Uterus (tissue), 2 donors: ENCODE measurements around the gene PAQR8.

Experiments
- POLR2A ChIP-seq, 2 donors: fragments of 450-650 bp; IDR thresholded peaks; one replicate each; pipeline ENCODE4 v1.6.1; 2016; ENCODE audit warnings: antibody characterized with exemption in 2 of 2, mild to moderate bottlenecking in 1 of 2, moderate library complexity in 1 of 2
- TF ChIP-seq, protein P1 (sequence below), 4 experiments: fragments of 200-600 bp in 2 of 4; fragments of 450-650 bp in 2 of 4; sonication (generic) in 2 of 4; IDR thresholded peaks; one replicate each; pipeline ENCODE4 v1.5.1; 2016 to 2019; ENCODE audit warnings: antibody characterized with exemption in 4 of 4, mild to moderate bottlenecking in 2 of 4, moderate library complexity in 1 of 4

GRCh38 chr6:52326540-52327364, 35.2 kb upstream of the PAQR8 start:
- TF ChIP-seq, protein P1, sequence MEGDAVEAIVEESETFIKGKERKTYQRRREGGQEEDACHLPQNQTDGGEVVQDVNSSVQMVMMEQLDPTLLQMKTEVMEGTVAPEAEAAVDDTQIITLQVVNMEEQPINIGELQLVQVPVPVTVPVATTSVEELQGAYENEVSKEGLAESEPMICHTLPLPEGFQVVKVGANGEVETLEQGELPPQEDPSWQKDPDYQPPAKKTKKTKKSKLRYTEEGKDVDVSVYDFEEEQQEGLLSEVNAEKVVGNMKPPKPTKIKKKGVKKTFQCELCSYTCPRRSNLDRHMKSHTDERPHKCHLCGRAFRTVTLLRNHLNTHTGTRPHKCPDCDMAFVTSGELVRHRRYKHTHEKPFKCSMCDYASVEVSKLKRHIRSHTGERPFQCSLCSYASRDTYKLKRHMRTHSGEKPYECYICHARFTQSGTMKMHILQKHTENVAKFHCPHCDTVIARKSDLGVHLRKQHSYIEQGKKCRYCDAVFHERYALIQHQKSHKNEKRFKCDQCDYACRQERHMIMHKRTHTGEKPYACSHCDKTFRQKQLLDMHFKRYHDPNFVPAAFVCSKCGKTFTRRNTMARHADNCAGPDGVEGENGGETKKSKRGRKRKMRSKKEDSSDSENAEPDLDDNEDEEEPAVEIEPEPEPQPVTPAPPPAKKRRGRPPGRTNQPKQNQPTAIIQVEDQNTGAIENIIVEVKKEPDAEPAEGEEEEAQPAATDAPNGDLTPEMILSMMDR (IDR thresholded peaks at IDR 0.05): no peak
- no peak for TF ChIP-seq POLR2A (IDR thresholded peaks at IDR 0.05)
